Fibroblast of lung (primary cell): ENCODE data around the gene OSM. TPM values are rescaled to one million over a fixed set of nuclear protein-coding genes. Genes with fewer than 3 reads are reported as not detected.

ENCODE experiments used
- DNase-seq, 2 donors: peaks; one replicate each; pipeline versions ENCODE4 v3.0.0 to v3.0.0-alpha.2; 2010; ENCODE audit warnings: low read depth in 2 of 2
- H2AFZ ChIP-seq: 2 replicates; pipeline ENCODE4 v1.5.1; 2012; ENCODE audit warnings: low read length, control low read depth, inconsistent platforms
- H3K27ac ChIP-seq: 2 replicates; pipeline ENCODE4 v1.5.1; 2011; ENCODE audit warnings: low read length, control low read depth; ENCODE audit not compliant: insufficient read depth
- H3K27me3 ChIP-seq: 2 replicates; pipeline ENCODE4 v1.5.1; 2011; ENCODE audit warnings: mild to moderate bottlenecking, low read length; ENCODE audit not compliant: control insufficient read depth, insufficient read depth
- H3K36me3 ChIP-seq: 2 replicates; pipeline ENCODE4 v1.5.1; 2011; ENCODE audit warnings: low read length; ENCODE audit not compliant: control insufficient read depth, insufficient read depth
- H3K4me1 ChIP-seq: 2 replicates; pipeline ENCODE4 v1.5.1; 2011; ENCODE audit warnings: low read length; ENCODE audit not compliant: control insufficient read depth, insufficient read depth; ENCODE audit errors: extremely low read depth
- H3K4me2 ChIP-seq: 2 replicates; pipeline ENCODE4 v1.5.1; 2011; ENCODE audit warnings: low read length, control low read depth; ENCODE audit not compliant: insufficient read depth; ENCODE audit errors: extremely low read depth
- H3K4me3 ChIP-seq, 4 experiments: fragments of 200-600 bp in 1 of 4; sonication (generic) in 1 of 4; replicated peaks in 1 of 4; 2 replicates each; pipeline ENCODE4 v1.5.1; 2011 to 2016; ENCODE audit warnings: low read length in 4 of 4, low read depth in 3 of 4, mild to moderate bottlenecking in 3 of 4, control low read depth in 2 of 4, inconsistent platforms in 1 of 4, mixed read lengths in 1 of 4; ENCODE audit not compliant: insufficient read depth in 1 of 4; ENCODE audit errors: control extremely low read depth in 1 of 4
- H3K79me2 ChIP-seq: 2 replicates; pipeline ENCODE4 v1.5.1; 2012; ENCODE audit warnings: mild to moderate bottlenecking, low read length, inconsistent platforms; ENCODE audit not compliant: control insufficient read depth, insufficient read depth
- H3K9ac ChIP-seq: 2 replicates; pipeline ENCODE4 v1.5.1; 2011; ENCODE audit warnings: mild to moderate bottlenecking, low read length, control low read depth; ENCODE audit not compliant: insufficient read depth
- H3K9me3 ChIP-seq: 2 replicates; pipeline ENCODE4 v1.5.1; 2012; ENCODE audit warnings: low read depth, low read length; ENCODE audit not compliant: control insufficient read depth, insufficient read depth
- H4K20me1 ChIP-seq: 2 replicates; pipeline ENCODE4 v1.5.1; 2011; ENCODE audit warnings: low read length; ENCODE audit not compliant: control insufficient read depth, insufficient read depth; ENCODE audit errors: extremely low read depth
- EZH2 ChIP-seq: IDR thresholded peaks from 2 replicates; pipeline ENCODE4 v1.5.1; 2012; ENCODE audit warnings: low read length, control low read depth, mild to moderate bottlenecking; ENCODE audit errors: missing control alignments
- polyA minus RNA-seq: library from RNA; depleted of rRNA, polyadenylated mRNA; stranded (reverse); fragments of >200 nt; gene quantifications from 2 replicates; pipeline ENCODE4 v1.2.3, GENCODE V29; 2011; ENCODE audit warnings: low replicate concordance
- polyA plus RNA-seq, 2 donors: library from polyadenylated mRNA; depleted of rRNA in 1 of 2; stranded (reverse) in 1 of 2; unstranded in 1 of 2; fragments of >200 nt; gene quantifications; 2 replicates each; pipeline ENCODE4 v1.2.1, GENCODE V29; 2011 to 2012; ENCODE audit warnings: missing spikeins in 1 of 2
- total RNA-seq: library from RNA; depleted of rRNA; stranded (reverse); fragments of >200 nt; gene quantifications from 2 replicates; pipeline ENCODE4 v1.2.1, GENCODE V29; 2014
- TF ChIP-seq, protein P1 (sequence below), 2 donors: IDR thresholded peaks in 1 of 2; conservative IDR thresholded peaks in 1 of 2; 1 replicate in 1 of 2; 2 replicates in 1 of 2; pipeline ENCODE4 v1.5.1; 2011 to 2012; ENCODE audit warnings: low read length in 2 of 2, control low read depth in 1 of 2, inconsistent platforms in 1 of 2, low read depth in 1 of 2, mild to moderate bottlenecking in 1 of 2

Gene OSM
- not detected in 2 replicates for total RNA-seq
- polyA plus RNA-seq = not detected in 2 replicates
- not detected in 2 replicates for polyA plus RNA-seq (2012)
- polyA minus RNA-seq = not detected in 2 replicates

DNA sequence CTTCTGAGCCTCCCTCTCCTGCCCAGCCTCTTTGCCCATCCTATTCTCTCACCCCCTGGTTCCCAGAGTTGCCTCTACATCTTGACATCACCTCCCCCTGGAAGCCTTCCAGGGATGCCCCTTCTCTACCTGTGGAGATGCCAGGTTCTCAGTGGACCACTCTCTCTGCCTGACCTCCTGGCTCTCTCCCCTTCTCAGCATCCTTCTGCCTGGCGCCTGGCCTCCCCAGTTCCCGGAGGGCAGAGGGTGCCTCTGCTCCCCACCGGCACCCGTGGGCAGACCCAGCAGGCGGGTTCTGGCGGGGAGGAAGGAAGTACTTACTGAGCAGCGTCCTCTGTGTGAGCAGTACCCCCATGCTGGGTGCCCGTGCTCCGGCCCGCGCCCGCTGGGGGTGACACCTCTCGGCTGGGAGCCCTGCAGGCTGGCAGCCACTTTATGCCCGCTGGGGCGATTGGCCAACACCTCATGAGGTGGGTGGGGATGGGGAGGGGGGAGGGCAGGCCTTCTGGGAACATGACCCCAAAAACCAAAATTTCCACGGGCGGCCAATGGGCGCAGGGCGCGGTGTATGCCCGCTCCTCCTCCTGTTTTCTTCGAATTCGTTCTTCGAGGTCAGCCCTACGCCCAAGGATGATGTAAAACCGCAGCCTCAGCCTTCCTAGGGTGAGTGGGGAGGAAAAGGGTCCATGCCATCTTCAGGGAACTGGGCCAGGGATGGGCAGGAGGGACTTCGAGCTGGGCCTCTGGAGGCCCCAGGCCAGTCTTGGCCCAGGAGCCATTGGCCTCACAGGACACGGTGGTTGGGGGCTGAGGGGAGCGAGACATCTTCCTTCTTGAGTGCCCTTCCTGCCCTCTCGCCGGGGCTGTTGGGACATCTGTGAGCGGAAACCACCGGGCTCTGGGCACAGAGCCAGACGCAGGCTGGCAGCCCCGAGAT is at the start of gene OSM:
Gene OSM, minus strand, starts transcription at position 407 of the 937 bp plus-strand sequence. Its CDS starts 52 bp downstream, at position 355.
- no peaks in the 10 kb centered on the region for H3K27me3 ChIP-seq
- H3K4me2 ChIP-seq = no peak within 1 kb of the TSS
- H3K4me1 ChIP-seq = no peaks in the 10 kb centered on the region
- no peak for DNase-seq
- no peak within 1 kb of the TSS for H3K27ac ChIP-seq
- no peak within 1 kb of the TSS for H2AFZ ChIP-seq
- no peaks in the 10 kb centered on the region for H3K79me2 ChIP-seq
- no peak within 1 kb of the TSS for H3K4me3 ChIP-seq
- H3K9ac ChIP-seq = no peak within 1 kb of the TSS
- H4K20me1 ChIP-seq = no peaks in the 10 kb centered on the region
- H3K36me3 ChIP-seq = no peaks in the 10 kb centered on the region
- H3K9me3 ChIP-seq = no peaks in the 10 kb centered on the region
- TF ChIP-seq, protein P1, sequence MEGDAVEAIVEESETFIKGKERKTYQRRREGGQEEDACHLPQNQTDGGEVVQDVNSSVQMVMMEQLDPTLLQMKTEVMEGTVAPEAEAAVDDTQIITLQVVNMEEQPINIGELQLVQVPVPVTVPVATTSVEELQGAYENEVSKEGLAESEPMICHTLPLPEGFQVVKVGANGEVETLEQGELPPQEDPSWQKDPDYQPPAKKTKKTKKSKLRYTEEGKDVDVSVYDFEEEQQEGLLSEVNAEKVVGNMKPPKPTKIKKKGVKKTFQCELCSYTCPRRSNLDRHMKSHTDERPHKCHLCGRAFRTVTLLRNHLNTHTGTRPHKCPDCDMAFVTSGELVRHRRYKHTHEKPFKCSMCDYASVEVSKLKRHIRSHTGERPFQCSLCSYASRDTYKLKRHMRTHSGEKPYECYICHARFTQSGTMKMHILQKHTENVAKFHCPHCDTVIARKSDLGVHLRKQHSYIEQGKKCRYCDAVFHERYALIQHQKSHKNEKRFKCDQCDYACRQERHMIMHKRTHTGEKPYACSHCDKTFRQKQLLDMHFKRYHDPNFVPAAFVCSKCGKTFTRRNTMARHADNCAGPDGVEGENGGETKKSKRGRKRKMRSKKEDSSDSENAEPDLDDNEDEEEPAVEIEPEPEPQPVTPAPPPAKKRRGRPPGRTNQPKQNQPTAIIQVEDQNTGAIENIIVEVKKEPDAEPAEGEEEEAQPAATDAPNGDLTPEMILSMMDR (conservative IDR thresholded peaks at IDR 0.05 in 1 of 2, IDR thresholded peaks at IDR 0.05 in 1 of 2; ENCODE audit: low read depth in 1 of 2, low read length in 2 of 2) = no peak
- TF ChIP-seq EZH2 = no peak

DNA sequence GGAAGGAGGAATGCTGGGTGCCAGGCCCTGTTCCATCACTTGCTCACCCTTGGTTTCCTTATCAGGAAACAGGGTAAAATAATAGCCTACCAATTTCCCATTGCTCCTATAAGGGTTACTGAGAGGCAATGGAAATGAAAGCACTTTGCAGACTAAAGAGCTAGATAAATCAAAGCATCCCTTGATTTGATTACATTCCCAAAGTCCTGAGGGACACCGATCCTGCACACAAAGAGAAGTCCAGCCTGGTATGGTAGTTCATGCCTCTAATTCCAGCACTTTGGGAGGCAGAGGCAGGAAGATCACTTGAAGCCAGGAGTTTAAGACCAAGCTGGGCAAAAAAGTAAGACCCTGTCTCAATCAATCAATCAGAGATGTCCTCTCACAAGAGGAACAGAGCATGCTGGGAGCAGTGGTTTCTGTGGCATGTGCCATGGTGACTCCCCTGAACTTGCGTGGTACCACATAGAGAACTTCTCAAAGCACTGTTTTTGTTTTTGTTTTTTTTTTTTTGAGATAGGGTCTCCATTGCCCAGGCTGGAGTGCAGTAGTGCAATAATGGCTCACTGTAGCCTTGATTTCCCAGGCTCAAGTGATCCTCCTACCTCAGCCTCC is 49.4 kb upstream of the OSM start:
- Histone ChIP-seq H3K27ac (no peak overlapping the region), H2AFZ (no peak overlapping the region), H3K4me3 (no peak overlapping the region), H3K36me3 (peaks cover 2% of the 10 kb centered on the region), H3K9me3 (no peaks in the 10 kb centered on the region), H3K4me1 (peaks cover 15% of the 10 kb centered on the region), H4K20me1 (peaks cover 2% of the 10 kb centered on the region), H3K9ac (no peak overlapping the region), H3K79me2 (peaks cover 15% of the 10 kb centered on the region), H3K4me2 (no peak overlapping the region), H3K27me3 (no peaks in the 10 kb centered on the region)
- DNase-seq = no peak
- no peak for TF ChIP-seq EZH2
- TF ChIP-seq, protein P1 (conservative IDR thresholded peaks at IDR 0.05 in 1 of 2, IDR thresholded peaks at IDR 0.05 in 1 of 2; ENCODE audit: low read depth in 1 of 2, low read length in 2 of 2) = no peak

DNA sequence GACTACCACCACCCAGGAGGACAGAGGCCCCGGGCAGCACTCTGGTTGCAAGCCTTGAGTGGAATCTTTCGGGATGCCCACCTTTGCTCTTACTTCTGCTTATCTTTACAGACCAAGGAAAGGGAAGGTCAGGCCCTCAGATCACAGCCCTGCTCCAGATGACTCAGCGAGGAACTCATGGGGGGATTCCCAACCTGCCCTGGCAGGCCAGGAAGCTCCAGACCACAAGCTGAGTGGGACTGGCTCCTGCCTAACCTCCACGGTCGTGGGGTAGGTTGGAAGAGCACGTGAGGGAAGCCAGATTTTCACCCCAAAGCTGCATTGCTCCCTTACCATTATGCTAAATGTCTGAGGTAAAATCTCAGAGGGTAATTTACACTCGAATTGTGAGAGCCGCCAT is 48.3 kb upstream of the OSM start:
- H3K79me2 ChIP-seq = peaks cover 15% of the 10 kb centered on the region
- H3K9ac ChIP-seq = no peak overlapping the region
- H3K4me3 ChIP-seq = no peak overlapping the region
- no peak overlapping the region for H3K27ac ChIP-seq
- H3K36me3 ChIP-seq = no peaks in the 10 kb centered on the region
- no peaks in the 10 kb centered on the region for H3K27me3 ChIP-seq
- H3K4me1 ChIP-seq = peaks cover 25% of the 10 kb centered on the region
- no peak overlapping the region for H3K4me2 ChIP-seq
- H4K20me1 ChIP-seq = peaks cover 2% of the 10 kb centered on the region
- no peak for TF ChIP-seq EZH2
- TF ChIP-seq, protein P1 (conservative IDR thresholded peaks at IDR 0.05 in 1 of 2, IDR thresholded peaks at IDR 0.05 in 1 of 2; ENCODE audit: low read depth in 1 of 2, low read length in 2 of 2) = no peak
- peak in 1 of 2 donors; percentile 55 for DNase-seq
- no peaks in the 10 kb centered on the region for H3K9me3 ChIP-seq
- no peak overlapping the region for H2AFZ ChIP-seq
